ENCODE results near the gene MAD1L1.

- TF ChIP-seq, protein P1, sequence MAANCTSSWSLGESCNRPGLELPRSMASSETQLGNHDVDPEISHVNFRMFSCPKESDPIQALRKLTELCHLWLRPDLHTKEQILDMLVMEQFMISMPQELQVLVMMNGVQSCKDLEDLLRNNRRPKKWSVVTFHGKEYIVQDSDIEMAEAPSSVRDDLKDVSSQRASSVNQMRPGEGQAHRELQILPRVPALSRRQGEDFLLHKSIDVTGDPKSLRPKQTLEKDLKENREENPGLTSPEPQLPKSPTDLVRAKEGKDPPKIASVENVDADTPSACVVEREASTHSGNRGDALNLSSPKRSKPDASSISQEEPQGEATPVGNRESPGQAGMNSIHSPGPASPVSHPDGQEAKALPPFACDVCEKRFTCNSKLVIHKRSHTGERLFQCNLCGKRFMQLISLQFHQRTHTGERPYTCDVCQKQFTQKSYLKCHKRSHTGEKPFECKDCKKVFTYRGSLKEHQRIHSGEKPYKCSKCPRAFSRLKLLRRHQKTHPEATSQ (tag by site-specific recombination; IDR thresholded peaks at IDR 0.05): no peak
- TF ChIP-seq REST (tag by site-specific recombination; IDR thresholded peaks at IDR 0.05) (no peak), REPIN1 (tag by site-specific recombination; IDR thresholded peaks at IDR 0.05; ENCODE audit: low read depth) (no peak), ZSCAN30 (tag by site-specific recombination; IDR thresholded peaks at IDR 0.05) (no peak), KLF1 (tag by site-specific recombination; IDR thresholded peaks at IDR 0.05) (no peak), CTCF (tag by site-specific recombination; IDR thresholded peaks at IDR 0.05) (no peak), ZNF837 (tag by site-specific recombination; IDR thresholded peaks at IDR 0.05) (no peak), ZNF394 (tag by site-specific recombination; IDR thresholded peaks at IDR 0.05; ENCODE audit: borderline replicate concordance) (no peak), ZBTB21 (tag by site-specific recombination; IDR thresholded peaks at IDR 0.05) (no peak), RBAK (tag by site-specific recombination; IDR thresholded peaks at IDR 0.05) (no peak)
- TF ChIP-seq, protein P2, sequence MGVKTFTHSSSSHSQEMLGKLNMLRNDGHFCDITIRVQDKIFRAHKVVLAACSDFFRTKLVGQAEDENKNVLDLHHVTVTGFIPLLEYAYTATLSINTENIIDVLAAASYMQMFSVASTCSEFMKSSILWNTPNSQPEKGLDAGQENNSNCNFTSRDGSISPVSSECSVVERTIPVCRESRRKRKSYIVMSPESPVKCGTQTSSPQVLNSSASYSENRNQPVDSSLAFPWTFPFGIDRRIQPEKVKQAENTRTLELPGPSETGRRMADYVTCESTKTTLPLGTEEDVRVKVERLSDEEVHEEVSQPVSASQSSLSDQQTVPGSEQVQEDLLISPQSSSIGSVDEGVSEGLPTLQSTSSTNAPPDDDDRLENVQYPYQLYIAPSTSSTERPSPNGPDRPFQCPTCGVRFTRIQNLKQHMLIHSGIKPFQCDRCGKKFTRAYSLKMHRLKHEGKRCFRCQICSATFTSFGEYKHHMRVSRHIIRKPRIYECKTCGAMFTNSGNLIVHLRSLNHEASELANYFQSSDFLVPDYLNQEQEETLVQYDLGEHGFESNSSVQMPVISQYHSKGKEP (tag by site-specific recombination; IDR thresholded peaks at IDR 0.05): no peak
Observed at GRCh38 chr7:1957471-1958225, 275.1 kb downstream of the MAD1L1 start.

Data from HEK293 (cell line).